Gastroesophageal sphincter (tissue), 3 donors: ENCODE measurements around the gene ECHS1.

ENCODE experiments used
- POLR2A ChIP-seq, 2 donors: fragments of 450-650 bp; IDR thresholded peaks; one replicate each; pipeline ENCODE4 v1.6.1; 2017; ENCODE audit warnings: antibody characterized with exemption in 2 of 2, mild to moderate bottlenecking in 2 of 2, moderate library complexity in 1 of 2
- TF ChIP-seq, protein P1 (sequence below), 4 experiments: fragments of 200-600 bp in 2 of 4; fragments of 450-650 bp in 2 of 4; sonication (generic) in 1 of 4; IDR thresholded peaks; one replicate each; pipeline ENCODE4 v1.5.1; 2017 to 2019; ENCODE audit warnings: antibody characterized with exemption in 4 of 4, mild to moderate bottlenecking in 2 of 4, moderate library complexity in 2 of 4

DNA sequence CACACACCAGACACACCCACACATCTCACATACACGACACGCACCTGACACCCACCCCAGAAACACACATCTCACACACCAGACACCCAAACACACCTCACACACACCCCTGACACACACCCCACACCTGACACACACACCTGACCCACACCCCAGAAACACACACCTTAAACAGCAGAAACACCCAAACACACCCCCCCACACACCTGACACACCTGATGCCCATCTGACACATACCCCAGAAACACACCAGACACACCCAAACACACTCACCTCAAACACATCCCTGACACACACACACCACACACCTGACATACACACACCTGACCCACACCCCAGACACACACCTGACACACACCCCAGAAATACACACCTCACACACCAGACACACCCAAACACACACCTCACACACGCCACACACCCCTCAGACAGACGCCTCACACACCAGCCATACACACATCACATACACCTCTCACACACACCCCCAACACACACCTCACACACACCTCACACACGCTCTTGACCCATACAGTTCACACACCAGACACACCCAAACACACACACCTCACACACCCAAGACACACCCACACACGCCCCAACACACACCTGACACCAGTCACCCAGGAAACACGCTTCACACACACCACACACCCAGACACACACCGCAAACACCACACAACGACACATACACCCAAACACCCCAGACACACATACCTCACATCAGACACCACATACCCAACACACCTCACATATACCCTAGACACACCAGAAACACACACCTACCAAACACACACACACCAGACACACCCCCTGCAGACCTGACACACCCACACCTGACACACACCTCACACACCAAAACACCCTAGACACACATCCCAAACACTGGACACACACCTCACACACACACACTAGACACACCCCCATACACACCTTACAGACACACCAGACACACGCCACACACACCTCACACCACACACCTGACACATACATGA lies 34.8 kb downstream of the ECHS1 start:
- TF ChIP-seq POLR2A (IDR thresholded peaks at IDR 0.05) = no peak
- TF ChIP-seq, protein P1, sequence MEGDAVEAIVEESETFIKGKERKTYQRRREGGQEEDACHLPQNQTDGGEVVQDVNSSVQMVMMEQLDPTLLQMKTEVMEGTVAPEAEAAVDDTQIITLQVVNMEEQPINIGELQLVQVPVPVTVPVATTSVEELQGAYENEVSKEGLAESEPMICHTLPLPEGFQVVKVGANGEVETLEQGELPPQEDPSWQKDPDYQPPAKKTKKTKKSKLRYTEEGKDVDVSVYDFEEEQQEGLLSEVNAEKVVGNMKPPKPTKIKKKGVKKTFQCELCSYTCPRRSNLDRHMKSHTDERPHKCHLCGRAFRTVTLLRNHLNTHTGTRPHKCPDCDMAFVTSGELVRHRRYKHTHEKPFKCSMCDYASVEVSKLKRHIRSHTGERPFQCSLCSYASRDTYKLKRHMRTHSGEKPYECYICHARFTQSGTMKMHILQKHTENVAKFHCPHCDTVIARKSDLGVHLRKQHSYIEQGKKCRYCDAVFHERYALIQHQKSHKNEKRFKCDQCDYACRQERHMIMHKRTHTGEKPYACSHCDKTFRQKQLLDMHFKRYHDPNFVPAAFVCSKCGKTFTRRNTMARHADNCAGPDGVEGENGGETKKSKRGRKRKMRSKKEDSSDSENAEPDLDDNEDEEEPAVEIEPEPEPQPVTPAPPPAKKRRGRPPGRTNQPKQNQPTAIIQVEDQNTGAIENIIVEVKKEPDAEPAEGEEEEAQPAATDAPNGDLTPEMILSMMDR (IDR thresholded peaks at IDR 0.05) = no peak
